DMS153 treated with DMSO at 0.1 percent for 48 hours (cell line): ENCODE results near the gene FKBP1A.
"Not testable (repeated sequence)": the region's sequence is repeated elsewhere in the genome, so short reads cannot be mapped to it uniquely, and the experiment has no call there.

Source experiments
- DNase-seq: peaks from one replicate; lab custom pipeline; 2025; ENCODE audit not compliant: unreplicated experiment; lab: John Stamatoyannopoulos, UW

Gene FKBP1A

DNA sequence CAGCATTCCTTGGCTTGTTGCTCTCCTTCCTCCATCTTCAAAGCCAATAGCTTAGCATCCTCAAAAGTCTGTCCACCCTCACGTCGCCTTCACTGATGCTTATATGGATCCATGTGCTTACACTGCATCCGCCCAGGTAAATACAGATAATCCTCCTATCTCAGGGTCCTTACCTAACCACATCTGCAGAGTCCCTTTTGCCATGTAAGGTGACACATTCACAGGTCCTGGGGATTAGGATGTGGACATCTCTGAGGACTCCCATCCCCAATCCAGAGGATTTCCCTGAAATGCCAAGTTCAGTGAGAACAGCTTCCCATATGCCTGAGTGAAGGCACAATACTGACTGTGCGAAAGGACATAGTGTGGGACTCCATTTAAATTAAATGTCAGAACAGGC lies 25.4 kb downstream of the FKBP1A start:
- DNase-seq = no peak

GRCh38 chr20:1364106-1364505 lies 28.7 kb downstream of the FKBP1A start:
- DNase-seq = no peak

GRCh38 chr20:1363522-1363921 lies 29.3 kb downstream of the FKBP1A start:
- DNase-seq = no peak

- no peak for DNase-seq
These were observed 30.4 kb downstream of the FKBP1A start for GRCh38 chr20:1362484-1362883.

GRCh38 chr20:1360094-1360846 lies 32.6 kb downstream of the FKBP1A start:
- DNase-seq = no peak

- no peak for DNase-seq
These were observed 34.8 kb downstream of the FKBP1A start for GRCh38 chr20:1357921-1358671.

DNA sequence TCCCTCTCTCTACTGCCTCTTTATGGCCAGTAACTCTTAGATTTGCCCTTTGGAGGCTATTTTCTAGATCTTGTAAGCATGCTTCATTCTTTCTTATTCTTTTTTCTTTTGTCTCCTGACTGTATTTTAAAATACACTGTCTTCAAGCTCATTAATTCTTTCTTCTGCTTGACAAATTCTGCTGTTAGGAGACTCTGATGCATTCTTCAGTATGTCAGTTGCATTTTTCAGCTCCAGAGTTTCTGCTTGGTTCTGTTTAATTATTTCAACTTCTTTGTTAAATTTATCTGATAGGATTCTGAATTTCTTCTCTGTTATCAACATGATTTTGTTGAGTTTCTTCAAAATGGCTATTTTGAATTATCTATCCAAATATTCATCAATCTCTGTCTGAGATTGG lies 38.9 kb downstream of the FKBP1A start:
- no peak for DNase-seq

DNA sequence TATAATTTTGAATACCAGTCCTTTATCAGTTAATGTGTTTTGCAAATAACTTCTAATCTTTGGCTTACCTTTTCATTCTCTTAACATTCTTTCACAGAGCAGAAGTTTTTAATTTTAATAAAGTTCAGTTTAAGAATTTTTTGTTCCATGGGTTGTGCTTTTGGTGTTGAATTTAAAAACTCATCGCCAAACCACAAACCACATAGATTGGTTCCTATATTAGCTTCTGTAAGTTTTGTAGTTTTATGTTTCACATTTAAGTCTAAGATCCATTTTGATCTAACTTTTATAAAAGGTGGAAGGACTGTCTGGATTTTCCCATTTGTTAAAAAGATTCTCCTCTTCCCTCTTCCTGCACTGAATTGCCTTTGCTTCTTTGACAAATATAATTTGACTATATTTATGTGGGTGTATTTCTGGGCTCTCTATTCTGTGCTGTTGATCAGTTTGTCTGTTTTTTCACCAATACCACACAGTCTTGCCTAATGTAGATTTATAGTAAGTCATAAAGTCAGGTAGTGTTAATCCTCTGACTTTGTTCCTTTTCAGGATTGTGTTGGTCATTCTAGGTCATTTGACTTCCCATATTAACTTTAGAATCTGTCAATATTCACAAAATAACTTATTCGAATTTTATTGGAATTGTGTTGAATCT lies 46.4 kb downstream of the FKBP1A start:
- no peak for DNase-seq

GRCh38 chr20:1345756-1346093 lies 47.1 kb downstream of the FKBP1A start:
- no peak for DNase-seq

GRCh38 chr20:1345030-1345755 lies 47.7 kb downstream of the FKBP1A start:
- no peak for DNase-seq

DNA sequence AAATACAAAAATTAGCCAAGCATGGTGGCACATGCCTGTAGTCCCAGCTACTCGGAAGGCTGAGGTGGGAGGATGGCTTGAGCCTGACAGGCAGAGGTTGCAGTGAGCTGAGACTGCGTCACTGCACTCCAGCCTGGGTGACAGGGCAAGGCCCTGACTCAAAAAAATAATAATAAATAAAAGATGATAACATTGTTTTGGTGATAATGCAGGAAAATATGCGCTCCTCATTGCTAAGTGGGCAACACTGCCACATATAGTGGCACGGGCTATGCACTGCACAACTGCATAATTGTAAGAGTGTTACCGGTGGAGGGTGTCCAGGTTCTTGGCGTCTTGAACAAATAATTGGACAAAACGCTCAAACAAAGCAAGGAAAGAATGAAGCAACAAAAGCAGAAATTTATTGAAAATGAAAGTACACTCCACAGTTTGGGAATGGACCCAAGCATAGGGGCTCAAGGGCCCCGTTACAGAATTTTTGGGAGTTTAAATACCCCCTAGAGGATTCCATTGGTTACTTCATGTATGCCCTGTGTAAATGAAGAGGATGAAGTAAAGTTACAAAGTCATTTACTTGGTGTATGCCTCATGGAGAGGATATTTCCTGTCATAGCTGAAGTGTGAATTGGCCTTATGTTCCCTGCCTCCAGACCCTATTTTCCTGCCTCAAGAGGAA lies 49.3 kb downstream of the FKBP1A start:
- not testable (repeated sequence) for DNase-seq

- no peak for DNase-seq
These were observed 51.1 kb downstream of the FKBP1A start for GRCh38 chr20:1341561-1342265.

GRCh38 chr20:1338801-1339200 lies 54.1 kb downstream of the FKBP1A start:
- DNase-seq = no peak

DNA sequence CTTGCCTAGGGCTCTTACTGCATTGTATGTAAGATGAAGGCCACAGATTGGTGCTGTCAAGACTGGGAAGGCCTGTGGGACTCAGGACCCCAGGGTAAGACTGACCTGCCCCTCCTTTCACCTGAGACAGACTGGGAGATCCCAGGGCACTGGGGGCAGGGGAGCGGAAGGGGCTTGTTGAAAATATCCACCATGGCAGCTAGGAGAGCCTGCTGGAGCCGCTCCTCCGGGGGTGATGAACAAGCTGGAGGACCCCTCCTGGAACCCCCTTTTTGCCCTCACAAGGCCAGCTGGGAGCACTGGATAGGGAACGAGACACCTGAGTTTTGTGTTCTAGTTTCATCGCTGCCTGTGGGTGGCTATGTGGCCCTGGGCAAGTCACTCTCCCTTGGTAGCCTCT lies 54.8 kb downstream of the FKBP1A start:
- DNase-seq = no peak

DNA sequence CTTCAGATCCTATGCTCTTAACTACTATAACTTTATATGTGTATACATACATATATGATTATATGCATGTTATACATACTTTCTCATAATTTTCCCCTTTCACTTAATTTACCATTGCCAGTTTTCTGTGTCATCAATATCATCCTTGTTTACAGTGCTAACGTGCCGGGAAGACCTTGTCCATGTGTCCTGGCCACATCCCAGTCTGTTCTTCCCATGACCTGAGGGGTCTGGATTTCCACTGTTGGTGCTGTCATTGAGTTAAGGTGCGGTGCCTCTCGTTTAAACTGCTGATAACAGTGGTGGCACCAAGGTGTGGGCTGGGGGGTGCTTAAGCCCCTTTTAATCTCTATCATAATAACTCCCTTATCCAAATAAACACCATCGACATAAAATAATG lies 55.4 kb downstream of the FKBP1A start:
- no peak for DNase-seq

GRCh38 chr20:1336699-1337367 lies 56.0 kb downstream of the FKBP1A start:
- no peak for DNase-seq

GRCh38 chr20:1335961-1336698 lies 56.7 kb downstream of the FKBP1A start:
- no peak for DNase-seq

GRCh38 chr20:1334761-1335160 lies 58.1 kb downstream of the FKBP1A start:
- DNase-seq = no peak

- DNase-seq = no peak
These were observed 58.5 kb downstream of the FKBP1A start for GRCh38 chr20:1334370-1334731.
